ENCODE results near the gene PTPN14. TPM values are rescaled to one million over a fixed set of nuclear protein-coding genes. Genes with fewer than 3 reads are reported as not detected.

Gene PTPN14
- polyA plus RNA-seq, 4 donors, result 0.45 to 6.1 (median 3.2) TPM

DNA sequence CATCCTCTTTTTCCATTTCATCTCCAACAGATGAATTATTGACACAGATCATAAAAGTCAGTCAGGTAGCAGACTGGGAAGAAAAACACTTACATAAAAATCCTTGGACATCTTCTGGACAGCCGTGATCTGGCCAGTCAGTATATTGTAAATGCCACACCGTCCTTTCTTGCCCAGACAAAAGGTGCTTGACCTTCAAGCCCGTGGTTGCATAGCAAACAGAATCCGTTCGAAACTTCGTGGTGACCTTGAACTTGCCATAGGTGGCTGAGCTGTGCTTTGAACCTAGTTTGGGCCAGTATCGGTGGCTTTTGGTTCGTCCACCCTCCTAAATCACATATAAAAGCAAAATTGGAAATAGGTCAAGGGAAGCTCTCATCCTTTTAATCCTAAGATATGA is 182.0 kb downstream of the PTPN14 start:
- WGBS, 3 donors, result 86 to 93% (median 92%) methylated on average over 8 of the region's 8 CpGs
- Histone ChIP-seq H3K4me1 (ENCODE audit: control insufficient read depth in 3 of 3, insufficient read depth in 2 of 3, low read depth in 1 of 3, low read length in 2 of 3) (peaks cover 0 to 2% (median 0%) of the 10 kb centered on the region in 3 donors), H3K27me3 (ENCODE audit: control insufficient read depth in 3 of 3, insufficient read depth in 3 of 3, low read length in 3 of 3) (no peaks in the 10 kb centered on the region), H3K9me3 (ENCODE audit: control insufficient read depth in 2 of 2, insufficient read depth in 1 of 2, low read depth in 1 of 2, low read length in 1 of 2) (peaks cover 0 to 4% of the 10 kb centered on the region in 2 donors), H3K4me3 (ENCODE audit: low read depth in 1 of 3, low read length in 3 of 3) (no peak overlapping the region), H3K27ac (ENCODE audit: low read depth in 1 of 3, low read length in 2 of 3) (no peak overlapping the region), H3K36me3 (ENCODE audit: control insufficient read depth in 3 of 3, insufficient read depth in 2 of 3, low read depth in 1 of 3, low read length in 3 of 3) (peaks cover 0 to 22% (median 0%) of the 10 kb centered on the region in 3 donors)
- FAIRE-seq (no peak), DNase-seq (no peak)

DNA sequence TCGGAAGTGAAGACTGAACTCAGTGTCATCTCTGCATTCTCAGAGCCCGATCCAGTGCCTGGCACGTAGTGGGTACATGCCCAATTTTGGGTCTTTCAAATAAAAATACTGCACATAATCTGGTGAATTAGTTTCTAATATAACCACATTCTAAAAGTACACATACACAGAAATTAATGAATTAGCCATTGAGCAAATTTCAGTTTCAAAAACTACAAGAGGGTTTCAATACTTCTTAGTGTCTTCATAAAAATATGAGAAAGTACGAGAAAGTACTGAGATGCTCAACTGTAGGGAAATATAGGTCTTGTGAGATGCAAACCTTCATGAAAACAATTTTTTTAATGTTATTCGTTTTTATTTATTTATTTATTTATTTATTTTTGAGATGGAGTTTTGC is 183.6 kb downstream of the PTPN14 start:
- FAIRE-seq, result no peak
- no peak for DNase-seq
- H3K36me3 ChIP-seq (ENCODE audit: control insufficient read depth in 3 of 3, insufficient read depth in 2 of 3, low read depth in 1 of 3, low read length in 3 of 3), result peaks cover 0 to 24% (median 0%) of the 10 kb centered on the region in 3 donors
- H3K4me1 ChIP-seq (ENCODE audit: control insufficient read depth in 3 of 3, insufficient read depth in 2 of 3, low read depth in 1 of 3, low read length in 2 of 3), result peaks cover 0 to 5% (median 0%) of the 10 kb centered on the region in 3 donors
- H3K27me3 ChIP-seq (ENCODE audit: control insufficient read depth in 3 of 3, insufficient read depth in 3 of 3, low read length in 3 of 3), result no peaks in the 10 kb centered on the region
- H3K27ac ChIP-seq (ENCODE audit: low read depth in 1 of 3, low read length in 2 of 3), result no peak overlapping the region
- peaks cover 0 to 4% of the 10 kb centered on the region in 2 donors for H3K9me3 ChIP-seq (ENCODE audit: control insufficient read depth in 2 of 2, insufficient read depth in 1 of 2, low read depth in 1 of 2, low read length in 1 of 2)
- WGBS, 3 donors, result 89 to 95% (median 94%) methylated on average over 5 of the region's 5 CpGs
- H3K4me3 ChIP-seq (ENCODE audit: low read depth in 1 of 3, low read length in 3 of 3), result no peak overlapping the region

DNA sequence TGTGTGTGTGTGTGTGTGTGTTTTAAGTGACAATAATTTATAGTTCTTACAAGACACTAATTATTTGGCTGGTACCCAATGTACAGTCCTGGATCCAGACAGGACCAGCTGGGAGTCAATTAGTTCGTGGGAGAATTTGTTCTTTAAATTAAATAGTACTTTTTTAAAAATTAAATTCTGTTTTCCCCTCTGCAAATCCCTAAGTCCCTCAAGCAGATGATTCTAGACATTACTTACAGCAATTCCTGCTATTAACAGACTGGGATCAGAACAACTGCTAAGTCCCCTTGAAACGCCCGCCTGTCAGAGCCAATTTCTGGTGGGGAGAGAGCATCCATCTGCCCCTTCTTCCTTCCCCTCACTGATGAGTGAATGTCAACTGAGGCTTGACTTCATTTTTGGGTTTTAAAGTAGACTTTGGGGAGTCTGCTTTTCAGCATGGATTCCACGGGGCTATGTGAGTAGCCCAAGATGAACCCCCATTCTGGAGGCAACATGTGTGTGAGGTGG is 186.6 kb downstream of the PTPN14 start:
- WGBS, 3 donors, result 76 to 86% (median 81%) methylated on average over 4 of the region's 4 CpGs
- Histone ChIP-seq H3K36me3 (ENCODE audit: control insufficient read depth in 3 of 3, insufficient read depth in 2 of 3, low read depth in 1 of 3, low read length in 3 of 3) (peaks cover 0 to 19% (median 0%) of the 10 kb centered on the region in 3 donors), H3K27me3 (ENCODE audit: control insufficient read depth in 3 of 3, insufficient read depth in 3 of 3, low read length in 3 of 3) (no peaks in the 10 kb centered on the region), H3K4me1 (ENCODE audit: control insufficient read depth in 3 of 3, insufficient read depth in 2 of 3, low read depth in 1 of 3, low read length in 2 of 3) (peaks cover 0 to 8% (median 0%) of the 10 kb centered on the region in 3 donors), H3K9me3 (ENCODE audit: control insufficient read depth in 2 of 2, insufficient read depth in 1 of 2, low read depth in 1 of 2, low read length in 1 of 2) (no peaks in the 10 kb centered on the region), H3K4me3 (ENCODE audit: low read depth in 1 of 3, low read length in 3 of 3) (no peak overlapping the region), H3K27ac (ENCODE audit: low read depth in 1 of 3, low read length in 2 of 3) (no peak overlapping the region)
- DNase-seq (no peak), FAIRE-seq (no peak)

- FAIRE-seq (no peak), DNase-seq (no peak)
- no peak overlapping the region for H3K27ac ChIP-seq (ENCODE audit: low read depth in 1 of 3, low read length in 2 of 3)
- H3K36me3 ChIP-seq (ENCODE audit: control insufficient read depth in 3 of 3, insufficient read depth in 2 of 3, low read depth in 1 of 3, low read length in 3 of 3), result peaks cover 0 to 19% (median 0%) of the 10 kb centered on the region in 3 donors
- H3K4me1 ChIP-seq (ENCODE audit: control insufficient read depth in 3 of 3, insufficient read depth in 2 of 3, low read depth in 1 of 3, low read length in 2 of 3), result peaks cover 0 to 8% (median 0%) of the 10 kb centered on the region in 3 donors
- 41 to 76% (median 61%) methylated on average over 12 of the region's 12 CpGs for WGBS, 3 donors
- no peak overlapping the region for H3K4me3 ChIP-seq (ENCODE audit: low read depth in 1 of 3, low read length in 3 of 3)
- no peaks in the 10 kb centered on the region for H3K9me3 ChIP-seq (ENCODE audit: control insufficient read depth in 2 of 2, insufficient read depth in 1 of 2, low read depth in 1 of 2, low read length in 1 of 2)
- no peaks in the 10 kb centered on the region for H3K27me3 ChIP-seq (ENCODE audit: control insufficient read depth in 3 of 3, insufficient read depth in 3 of 3, low read length in 3 of 3)
Observed at GRCh38 chr1:214364386-214364785, 187.0 kb downstream of the PTPN14 start.

- no peaks in the 10 kb centered on the region for H3K9me3 ChIP-seq (ENCODE audit: control insufficient read depth in 2 of 2, insufficient read depth in 1 of 2, low read depth in 1 of 2, low read length in 1 of 2)
- no peak overlapping the region for H3K27ac ChIP-seq (ENCODE audit: low read depth in 1 of 3, low read length in 2 of 3)
- H3K4me1 ChIP-seq (ENCODE audit: control insufficient read depth in 3 of 3, insufficient read depth in 2 of 3, low read depth in 1 of 3, low read length in 2 of 3), result peaks cover 0 to 8% (median 0%) of the 10 kb centered on the region in 3 donors
- no peak overlapping the region for H3K4me3 ChIP-seq (ENCODE audit: low read depth in 1 of 3, low read length in 3 of 3)
- H3K36me3 ChIP-seq (ENCODE audit: control insufficient read depth in 3 of 3, insufficient read depth in 2 of 3, low read depth in 1 of 3, low read length in 3 of 3), result peaks cover 0 to 18% (median 0%) of the 10 kb centered on the region in 3 donors
- FAIRE-seq (no peak), DNase-seq (no peak)
- 74 to 83% (median 82%) methylated on average over 4 of the region's 4 CpGs for WGBS, 3 donors
- H3K27me3 ChIP-seq (ENCODE audit: control insufficient read depth in 3 of 3, insufficient read depth in 3 of 3, low read length in 3 of 3), result no peaks in the 10 kb centered on the region
Observed at GRCh38 chr1:214363386-214363785, 188.0 kb downstream of the PTPN14 start.

DNA sequence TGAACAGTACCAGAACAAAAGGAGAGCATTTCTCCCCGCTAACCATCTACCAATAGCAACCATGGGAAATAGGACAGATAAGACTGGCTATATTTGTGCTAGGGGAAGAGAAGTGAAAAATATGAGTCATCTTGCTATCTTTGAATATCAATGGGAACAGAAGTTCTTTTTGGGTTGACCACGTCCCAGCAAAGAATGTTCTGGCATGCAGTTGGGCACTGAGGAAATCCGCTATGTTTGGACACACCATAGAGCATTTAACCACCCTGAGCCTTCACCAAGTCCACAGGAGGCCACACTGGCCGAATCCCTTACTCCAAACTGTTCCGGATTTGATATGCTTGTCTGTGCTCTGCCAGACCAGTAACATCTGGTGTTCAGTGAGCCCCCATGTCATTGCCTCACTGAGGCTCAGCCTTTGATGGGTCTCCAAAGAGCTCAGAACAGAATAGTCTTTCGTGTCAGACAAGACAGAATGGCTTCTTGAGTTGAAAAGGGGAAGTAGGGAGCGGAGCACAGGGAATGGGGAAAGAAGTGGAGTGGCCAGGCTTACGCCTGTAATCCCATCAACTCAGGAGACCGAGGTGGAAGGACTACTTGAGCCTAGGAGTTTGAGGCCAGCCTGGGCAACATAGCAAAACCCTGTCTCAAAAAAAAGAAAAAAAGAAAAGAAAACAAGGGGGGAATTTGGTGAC is 189.1 kb downstream of the PTPN14 start:
- Histone ChIP-seq H3K27me3 (ENCODE audit: control insufficient read depth in 3 of 3, insufficient read depth in 3 of 3, low read length in 3 of 3) (no peaks in the 10 kb centered on the region), H3K27ac (ENCODE audit: low read depth in 1 of 3, low read length in 2 of 3) (no peak overlapping the region), H3K4me3 (ENCODE audit: low read depth in 1 of 3, low read length in 3 of 3) (no peak overlapping the region), H3K36me3 (ENCODE audit: control insufficient read depth in 3 of 3, insufficient read depth in 2 of 3, low read depth in 1 of 3, low read length in 3 of 3) (peaks cover 0 to 18% (median 0%) of the 10 kb centered on the region in 3 donors), H3K4me1 (ENCODE audit: control insufficient read depth in 3 of 3, insufficient read depth in 2 of 3, low read depth in 1 of 3, low read length in 2 of 3) (peaks cover 0 to 8% (median 0%) of the 10 kb centered on the region in 3 donors), H3K9me3 (ENCODE audit: control insufficient read depth in 2 of 2, insufficient read depth in 1 of 2, low read depth in 1 of 2, low read length in 1 of 2) (no peaks in the 10 kb centered on the region)
- FAIRE-seq (no peak), DNase-seq (no peak)
- WGBS, 3 donors, result 80 to 89% (median 89%) methylated on average over 9 of the region's 9 CpGs

- H3K27ac ChIP-seq (ENCODE audit: low read depth in 1 of 3, low read length in 2 of 3), result no peak overlapping the region
- H3K4me3 ChIP-seq (ENCODE audit: low read depth in 1 of 3, low read length in 3 of 3), result no peak overlapping the region
- H3K9me3 ChIP-seq (ENCODE audit: control insufficient read depth in 2 of 2, insufficient read depth in 1 of 2, low read depth in 1 of 2, low read length in 1 of 2), result no peaks in the 10 kb centered on the region
- H3K36me3 ChIP-seq (ENCODE audit: control insufficient read depth in 3 of 3, insufficient read depth in 2 of 3, low read depth in 1 of 3, low read length in 3 of 3), result peaks cover 0 to 21% (median 0%) of the 10 kb centered on the region in 3 donors
- no peak for FAIRE-seq
- no peak for DNase-seq
- H3K27me3 ChIP-seq (ENCODE audit: control insufficient read depth in 3 of 3, insufficient read depth in 3 of 3, low read length in 3 of 3), result no peaks in the 10 kb centered on the region
- 45 to 68% (median 67%) methylated on average over 1 of the region's 1 CpG for WGBS, 3 donors
- peaks cover 0 to 8% (median 0%) of the 10 kb centered on the region in 3 donors for H3K4me1 ChIP-seq (ENCODE audit: control insufficient read depth in 3 of 3, insufficient read depth in 2 of 3, low read depth in 1 of 3, low read length in 2 of 3)
Observed at GRCh38 chr1:214361636-214362035, 189.8 kb downstream of the PTPN14 start.

- H3K27me3 ChIP-seq (ENCODE audit: control insufficient read depth in 3 of 3, insufficient read depth in 3 of 3, low read length in 3 of 3), result no peaks in the 10 kb centered on the region
- DNase-seq (no peak), FAIRE-seq (no peak)
- peaks cover 0 to 27% (median 0%) of the 10 kb centered on the region in 3 donors for H3K36me3 ChIP-seq (ENCODE audit: control insufficient read depth in 3 of 3, insufficient read depth in 2 of 3, low read depth in 1 of 3, low read length in 3 of 3)
- 72 to 88% (median 80%) methylated on average over 3 of the region's 3 CpGs for WGBS, 3 donors
- no peaks in the 10 kb centered on the region for H3K9me3 ChIP-seq (ENCODE audit: control insufficient read depth in 2 of 2, insufficient read depth in 1 of 2, low read depth in 1 of 2, low read length in 1 of 2)
- no peak overlapping the region for H3K27ac ChIP-seq (ENCODE audit: low read depth in 1 of 3, low read length in 2 of 3)
- H3K4me3 ChIP-seq (ENCODE audit: low read depth in 1 of 3, low read length in 3 of 3), result no peak overlapping the region
- peaks cover 0 to 8% (median 0%) of the 10 kb centered on the region in 3 donors for H3K4me1 ChIP-seq (ENCODE audit: control insufficient read depth in 3 of 3, insufficient read depth in 2 of 3, low read depth in 1 of 3, low read length in 2 of 3)
Observed at GRCh38 chr1:214360525-214361164, 190.8 kb downstream of the PTPN14 start.

All from small intestine (tissue), 7 donors.